ENCODE results near the gene FIGN. TPM values are rescaled to one million over a fixed set of nuclear protein-coding genes. Genes with fewer than 3 reads are reported as not detected.

The FIGN gene
- total RNA-seq, 4 donors from 2014 or later: 0.42 to 3.1 (median 1.3) TPM

- Histone ChIP-seq H3K36me3 (no peaks in the 10 kb centered on the region), H3K4me1 (no peaks in the 10 kb centered on the region), H3K9me3 (no peaks in the 10 kb centered on the region), H3K27me3 (no peaks in the 10 kb centered on the region), H3K4me3 (no peak overlapping the region), H3K27ac (no peak overlapping the region)
- intact Hi-C loops (cut with DNase I; ENCODE audit: low total_unique reads): no loop called here
- in situ Hi-C loops (cut with MboI; ENCODE audit: low sequenced_read_pairs in 4 of 4): no loop called here
- no peak for ATAC-seq
- no peak for TF ChIP-seq CTCF (IDR thresholded peaks at IDR 0.05 in 4 of 5, conservative IDR thresholded peaks at IDR 0.05 in 1 of 5)
- no peak for TF ChIP-seq POLR2A (IDR thresholded peaks at IDR 0.05)
- DNase-seq: no peak
These were observed 177.4 kb downstream of the FIGN start for GRCh38 chr2:163558251-163559021.

- DNase-seq: no peak
- Histone ChIP-seq H3K4me1 (peaks cover 0 to 6% of the 10 kb centered on the region in 2 donors), H3K27me3 (no peaks in the 10 kb centered on the region), H3K4me3 (no peak overlapping the region), H3K27ac (no peak overlapping the region), H3K9me3 (no peaks in the 10 kb centered on the region), H3K36me3 (no peaks in the 10 kb centered on the region)
- TF ChIP-seq POLR2A (IDR thresholded peaks at IDR 0.05): no peak
- no peak for TF ChIP-seq CTCF (IDR thresholded peaks at IDR 0.05 in 4 of 5, conservative IDR thresholded peaks at IDR 0.05 in 1 of 5)
- no peak for ATAC-seq
- in situ Hi-C loops (cut with MboI; ENCODE audit: low sequenced_read_pairs in 4 of 4) (no loop called here), intact Hi-C loops (cut with DNase I; ENCODE audit: low total_unique reads) (no loop called here)
These were observed 179.3 kb downstream of the FIGN start for GRCh38 chr2:163556511-163556910.

- ATAC-seq (no peak), DNase-seq (no peak)
- H3K9me3 ChIP-seq: no peaks in the 10 kb centered on the region
- no peak overlapping the region for H3K4me3 ChIP-seq
- H3K27ac ChIP-seq: no peak overlapping the region
- no peaks in the 10 kb centered on the region for H3K27me3 ChIP-seq
- peaks cover 0 to 6% of the 10 kb centered on the region in 2 donors for H3K4me1 ChIP-seq
- no peak for TF ChIP-seq POLR2A (IDR thresholded peaks at IDR 0.05)
- TF ChIP-seq CTCF (IDR thresholded peaks at IDR 0.05 in 4 of 5, conservative IDR thresholded peaks at IDR 0.05 in 1 of 5): no peak
- in situ Hi-C loops (cut with MboI; ENCODE audit: low sequenced_read_pairs in 4 of 4): no loop called here
- no peaks in the 10 kb centered on the region for H3K36me3 ChIP-seq
- intact Hi-C loops (cut with DNase I; ENCODE audit: low total_unique reads): no loop called here
These were observed 180.9 kb downstream of the FIGN start for GRCh38 chr2:163554864-163555263.

- in situ Hi-C loops (cut with MboI; ENCODE audit: low sequenced_read_pairs in 4 of 4): no loop called here
- TF ChIP-seq CTCF (IDR thresholded peaks at IDR 0.05 in 4 of 5, conservative IDR thresholded peaks at IDR 0.05 in 1 of 5) (no peak), POLR2A (IDR thresholded peaks at IDR 0.05) (no peak)
- ATAC-seq: no peak
These were observed 182.2 kb downstream of the FIGN start for GRCh38 chr2:163553601-163554000.

More at GRCh38 chr2:163553601-163554000, 182.2 kb downstream of the FIGN start:
- Histone ChIP-seq H3K9me3 (no peaks in the 10 kb centered on the region), H3K27ac (no peak overlapping the region), H3K36me3 (no peaks in the 10 kb centered on the region), H3K4me3 (no peak overlapping the region), H3K4me1 (peaks cover 0 to 6% of the 10 kb centered on the region in 2 donors), H3K27me3 (no peaks in the 10 kb centered on the region)
- DNase-seq: no peak
- intact Hi-C loops (cut with DNase I; ENCODE audit: low total_unique reads): no loop called here

Data from gastrocnemius medialis (tissue), 4 donors.